NCI-H2029 treated with DMSO at 0.1 percent for 48 hours (cell line): ENCODE measurements around the gene GGA1.
"Not testable (repeated sequence)": the region's sequence is repeated elsewhere in the genome, so short reads cannot be mapped to it uniquely, and the experiment has no call there.

ENCODE experiments used
- DNase-seq: peaks from one replicate; lab custom pipeline; 2025; lab: John Stamatoyannopoulos, UW

GGA1 gene

DNA sequence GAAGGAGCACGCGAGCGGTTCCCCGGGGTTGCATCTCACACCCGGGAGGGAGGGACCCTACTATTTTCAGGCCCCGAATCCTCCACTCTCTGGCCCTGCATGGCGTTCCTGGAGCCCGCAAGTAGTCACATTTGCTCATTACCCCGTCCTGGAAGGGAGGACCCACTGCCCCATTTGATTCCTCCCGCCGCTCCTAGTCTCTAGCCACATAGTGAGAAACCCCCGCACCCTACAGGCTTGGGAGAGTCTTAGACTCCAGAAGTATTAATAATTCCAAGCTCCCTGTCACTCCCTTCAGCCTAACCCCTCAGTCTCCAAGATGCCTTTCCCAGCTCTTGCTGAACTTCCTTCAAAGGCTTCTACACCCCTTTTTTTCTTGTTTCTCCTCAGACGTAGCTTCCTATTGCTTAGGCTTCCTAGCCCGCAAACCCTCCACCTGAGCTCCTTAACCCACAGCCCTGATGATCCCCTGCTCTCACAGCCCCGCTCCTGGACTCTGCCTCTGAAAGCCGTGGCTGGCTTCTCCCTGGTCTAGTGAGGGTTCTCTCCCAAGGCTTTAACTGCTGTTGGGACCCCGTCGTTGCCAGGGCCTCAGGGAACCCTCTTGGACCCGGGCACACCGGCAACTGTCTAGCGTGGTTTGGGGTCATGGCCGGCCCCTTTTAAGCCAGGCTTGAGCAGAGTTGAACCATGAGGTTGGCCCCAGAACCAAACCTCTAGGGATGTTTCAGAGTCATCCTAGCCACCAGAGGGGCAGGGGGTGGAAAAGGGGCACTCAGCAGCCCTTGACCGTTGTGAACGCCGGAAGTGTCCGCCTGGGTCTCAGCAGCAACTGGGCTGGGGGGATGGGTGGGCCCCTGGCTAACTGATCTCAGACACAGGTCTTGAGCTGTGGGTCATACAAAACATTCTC is 862 bp downstream of the GGA1 start:
- DNase-seq, result no peak

DNA sequence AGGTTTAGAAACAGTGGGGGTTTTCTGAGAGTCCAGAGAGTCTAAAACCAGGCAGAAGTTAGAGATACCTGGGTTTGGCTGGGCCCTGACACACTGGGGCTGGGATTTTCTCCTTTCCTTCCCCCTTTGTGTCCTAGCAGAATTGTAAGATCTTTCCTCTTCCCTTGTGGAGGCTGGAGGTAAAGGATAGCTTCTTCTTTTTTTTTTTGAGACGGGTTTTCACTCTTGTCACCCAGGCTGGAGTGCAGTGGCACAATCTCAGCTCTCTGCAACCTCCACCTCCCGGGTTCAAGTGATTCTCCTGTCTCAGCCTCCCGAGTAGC is 1.5 kb downstream of the GGA1 start:
- DNase-seq, result not testable (repeated sequence)

DNA sequence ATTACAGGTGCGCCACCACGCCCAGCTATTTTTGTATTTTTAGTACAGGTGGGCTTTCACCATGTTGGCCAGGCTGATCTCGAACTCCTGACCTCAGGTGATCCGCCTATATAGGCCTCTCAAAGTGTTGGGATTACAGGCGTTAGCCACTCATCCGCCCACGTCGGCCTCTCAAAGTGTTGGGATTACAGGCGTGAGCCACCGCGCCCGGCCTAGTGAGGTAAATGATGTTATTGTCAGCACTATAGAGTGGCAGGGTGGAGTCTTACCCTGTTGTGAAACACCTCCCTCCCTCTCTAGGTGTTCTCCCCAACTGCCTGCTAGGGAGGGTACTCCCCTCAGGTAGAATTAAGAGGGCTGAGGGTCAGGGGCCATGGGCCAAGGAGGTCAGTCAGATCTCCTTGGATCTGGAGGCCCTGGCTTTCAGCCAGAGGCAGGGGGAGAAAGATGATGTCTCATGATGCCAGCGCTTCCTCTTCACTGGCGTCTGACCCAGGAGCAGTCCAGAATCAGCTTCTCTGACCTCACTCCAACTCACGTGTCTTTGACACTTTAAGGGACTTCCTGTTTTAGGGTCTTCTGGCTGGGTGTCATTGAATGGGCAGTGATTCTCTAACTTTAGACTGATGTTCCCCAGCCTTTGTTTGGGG is 2.0 kb downstream of the GGA1 start:
- DNase-seq, result no peak

DNA sequence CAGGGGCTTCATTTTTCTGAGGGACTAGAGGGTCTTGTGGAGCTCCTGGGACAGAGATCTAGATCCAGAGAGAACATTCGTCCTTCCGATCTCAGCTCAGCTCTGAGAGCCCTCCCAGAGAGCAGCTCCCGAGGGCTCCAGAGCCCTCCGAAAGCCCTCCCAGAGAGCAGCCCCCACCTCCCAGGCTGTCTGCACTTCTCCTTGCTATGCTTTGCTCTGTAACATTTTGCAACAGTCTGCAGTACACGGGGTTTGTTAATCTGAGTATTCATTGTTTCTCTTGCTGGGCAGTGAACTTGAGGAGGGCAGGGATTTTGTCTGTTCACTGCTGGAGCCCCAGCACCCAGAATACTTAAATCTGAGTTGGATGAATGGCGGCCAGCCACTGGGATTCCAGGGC is 2.6 kb downstream of the GGA1 start:
- DNase-seq, result no peak

DNA sequence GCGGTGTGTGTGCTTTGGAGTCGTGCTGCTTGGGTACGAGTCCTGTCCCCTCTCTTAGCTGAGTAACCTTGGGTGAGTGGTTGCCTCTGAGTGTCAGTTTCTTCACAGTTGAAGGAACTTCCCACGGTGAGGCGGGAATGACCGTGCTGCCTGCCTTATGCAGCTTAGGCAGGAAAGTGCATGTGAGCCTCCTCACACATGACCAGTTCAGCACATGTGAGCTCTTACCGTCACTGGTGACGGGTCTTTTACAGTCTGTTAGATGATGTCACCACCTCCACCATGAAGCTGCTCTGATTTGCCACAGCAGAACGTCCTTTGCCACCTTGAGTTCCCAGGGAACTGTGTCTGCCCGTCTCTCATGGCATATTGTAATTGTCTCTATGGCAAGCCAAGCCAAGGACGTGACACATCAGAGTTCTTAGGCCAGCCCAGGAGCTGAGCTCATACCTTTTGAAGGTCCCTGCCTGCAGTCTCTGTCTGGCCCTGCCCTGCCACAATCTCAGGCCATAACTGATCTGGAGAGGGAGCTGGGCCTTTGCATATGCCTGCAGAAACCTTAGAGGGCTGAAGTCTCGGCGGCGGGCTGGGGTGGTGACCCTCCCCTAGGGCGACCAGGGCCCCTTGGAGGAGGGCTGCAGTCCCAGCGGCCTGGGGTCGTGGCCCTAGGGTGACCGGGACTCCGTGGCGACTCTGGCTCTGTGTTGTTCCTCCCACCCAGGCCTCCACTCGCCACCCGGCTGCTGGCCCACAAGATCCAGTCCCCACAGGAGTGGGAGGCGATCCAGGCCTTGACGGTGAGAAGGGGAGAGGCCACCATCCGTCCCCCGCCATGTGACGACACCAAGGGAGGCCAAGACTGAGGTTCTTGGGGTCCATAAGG is 7.8 kb downstream of the GGA1 start:
- no peak for DNase-seq

DNA sequence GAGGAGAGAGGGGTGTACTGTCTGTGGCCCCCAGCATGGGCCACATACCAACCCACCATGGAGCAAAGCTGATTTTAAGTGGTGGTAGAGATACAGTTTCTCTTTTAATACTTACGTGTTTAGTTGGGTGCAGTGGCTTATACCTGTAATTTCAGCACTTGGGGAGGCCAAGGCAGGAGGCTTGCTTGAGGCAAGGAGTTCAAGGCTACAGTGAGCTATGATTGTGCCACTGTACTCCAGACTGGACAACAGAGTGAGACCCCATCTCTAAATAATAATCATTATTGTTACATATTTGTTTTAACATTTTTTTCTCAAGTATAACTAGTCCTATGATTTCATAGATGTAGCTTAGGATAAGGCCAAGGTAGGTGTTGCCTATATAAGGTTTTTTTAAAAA is 8.8 kb downstream of the GGA1 start:
- DNase-seq, result no peak

DNA sequence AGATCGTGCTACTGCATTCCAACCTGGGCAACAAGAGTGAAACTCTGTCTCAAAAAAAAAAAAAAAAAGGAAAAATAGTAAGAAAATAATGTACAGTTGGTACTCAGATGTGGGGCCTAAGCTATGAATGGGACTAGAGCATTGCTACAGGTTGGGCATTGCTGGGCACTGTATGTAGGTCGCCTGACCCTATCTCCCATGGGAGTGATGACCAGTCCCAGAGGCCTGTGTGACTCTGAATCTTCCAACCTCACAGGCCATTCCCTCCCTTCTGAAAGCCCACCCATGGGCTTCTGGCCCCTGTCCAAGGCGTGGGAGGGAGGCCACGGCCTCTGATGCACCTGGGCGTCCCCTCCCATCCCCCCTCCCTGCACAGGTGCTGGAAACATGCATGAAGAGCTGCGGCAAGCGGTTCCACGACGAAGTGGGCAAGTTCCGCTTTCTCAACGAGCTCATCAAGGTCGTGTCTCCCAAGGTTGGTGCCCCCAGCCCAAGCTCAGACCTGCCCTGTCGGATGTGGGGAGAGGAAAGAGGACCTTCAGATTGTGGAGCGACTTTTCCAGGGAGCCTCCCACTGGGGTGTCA is 9.5 kb downstream of the GGA1 start:
- DNase-seq, result no peak

DNA sequence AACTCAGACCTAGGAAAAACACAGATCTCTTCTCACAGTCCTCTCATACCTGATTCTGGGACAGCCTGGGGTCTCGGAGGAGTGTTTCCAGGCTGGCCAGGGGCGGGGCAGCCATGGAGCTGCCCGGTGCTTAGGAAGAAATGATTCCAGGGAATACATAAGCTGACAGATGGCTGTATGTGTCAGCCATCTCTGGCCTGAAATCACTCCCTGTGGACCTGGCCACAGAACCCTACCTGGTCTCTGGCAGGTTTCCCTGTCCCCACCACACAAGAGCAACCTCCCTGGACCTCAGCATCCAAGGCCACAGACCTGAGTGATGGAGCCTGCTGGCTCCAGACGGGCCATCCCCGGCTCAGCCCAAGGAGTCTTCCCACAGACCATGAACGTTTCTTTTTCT is 10.0 kb downstream of the GGA1 start:
- DNase-seq, result no peak

DNA sequence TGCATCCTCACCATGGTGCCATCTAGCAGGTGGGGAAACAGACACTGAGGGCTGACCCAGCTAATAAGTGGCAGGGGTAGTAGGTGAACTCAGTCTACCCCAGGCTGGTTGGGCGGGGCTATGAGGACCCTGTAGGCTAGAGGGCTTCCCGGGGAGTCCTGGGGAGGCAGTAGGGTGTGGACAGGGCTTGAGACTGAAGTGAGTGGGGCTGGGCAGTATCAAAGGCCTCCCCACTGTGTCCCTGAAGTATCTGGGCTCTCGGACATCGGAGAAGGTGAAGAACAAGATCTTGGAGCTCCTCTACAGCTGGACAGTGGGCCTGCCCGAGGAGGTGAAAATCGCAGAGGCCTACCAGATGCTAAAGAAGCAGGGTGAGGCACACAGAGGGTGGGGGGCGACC is 11.4 kb downstream of the GGA1 start:
- DNase-seq, result no peak

DNA sequence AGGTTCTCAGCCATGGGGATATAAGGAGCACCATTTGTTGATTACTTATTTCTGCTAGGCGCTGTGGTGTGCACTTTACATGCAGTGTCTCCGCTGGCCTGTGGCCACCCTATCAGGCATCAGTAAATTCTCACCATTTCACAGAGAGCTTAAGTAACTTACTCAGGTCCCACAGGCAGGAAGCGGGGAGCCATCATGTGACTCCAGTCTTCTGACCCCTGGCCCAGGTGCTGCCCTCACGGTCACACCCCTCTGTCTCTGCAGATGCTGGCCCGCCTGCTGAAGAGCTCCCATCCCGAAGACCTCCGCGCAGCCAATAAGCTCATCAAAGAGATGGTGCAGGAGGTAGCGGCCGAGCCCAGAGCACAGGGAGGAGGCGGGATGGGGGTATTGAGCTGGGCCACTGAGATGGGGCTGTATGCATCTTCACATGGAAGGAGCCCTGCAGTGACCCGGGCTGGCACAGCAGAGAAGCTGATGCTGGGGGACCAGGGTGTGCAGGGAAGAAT is 12.8 kb downstream of the GGA1 start:
- no peak for DNase-seq

DNA sequence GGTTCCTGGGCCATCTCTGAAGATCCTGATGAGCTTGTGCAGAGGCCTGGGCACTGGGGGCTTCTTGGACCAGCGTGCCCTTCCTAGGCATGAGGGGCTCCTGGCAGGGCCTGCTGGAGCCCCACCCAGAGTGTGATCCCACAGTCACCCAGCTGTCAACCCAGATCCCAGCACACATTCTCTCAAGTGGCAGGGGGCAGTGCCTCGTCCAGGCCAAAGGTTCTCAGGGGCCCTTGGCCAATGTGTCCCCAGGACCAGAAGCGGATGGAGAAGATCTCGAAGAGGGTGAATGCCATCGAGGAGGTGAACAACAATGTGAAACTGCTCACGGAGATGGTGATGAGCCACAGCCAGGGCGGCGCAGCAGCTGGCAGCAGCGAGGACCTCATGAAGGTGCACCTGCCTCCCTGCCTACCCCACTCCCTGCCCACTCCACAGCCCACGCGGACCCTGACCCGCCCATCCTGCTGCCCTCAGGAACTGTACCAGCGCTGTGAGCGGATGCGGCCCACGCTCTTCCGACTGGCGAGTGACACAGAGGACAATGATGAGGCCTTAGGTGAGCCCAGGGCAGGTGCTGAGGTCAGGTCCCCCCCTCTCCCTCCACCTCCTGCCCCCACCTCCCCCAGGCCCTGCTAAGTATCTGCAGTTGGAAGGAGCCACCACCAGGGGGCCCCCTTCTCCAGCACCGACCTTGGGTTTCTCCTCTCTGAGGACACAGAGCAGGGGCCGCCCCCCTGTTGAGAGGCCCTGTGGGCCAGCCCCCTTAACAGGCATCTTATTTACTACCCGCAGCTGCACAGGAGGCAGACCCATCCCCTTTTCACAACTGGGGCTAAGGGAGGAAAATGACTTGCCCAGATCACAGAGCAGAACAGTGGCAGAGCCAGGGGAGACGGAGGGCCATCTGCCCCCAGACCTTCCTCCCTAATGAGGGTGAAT is 14.7 kb downstream of the GGA1 start:
- DNase-seq, result peak; percentile 7

DNA sequence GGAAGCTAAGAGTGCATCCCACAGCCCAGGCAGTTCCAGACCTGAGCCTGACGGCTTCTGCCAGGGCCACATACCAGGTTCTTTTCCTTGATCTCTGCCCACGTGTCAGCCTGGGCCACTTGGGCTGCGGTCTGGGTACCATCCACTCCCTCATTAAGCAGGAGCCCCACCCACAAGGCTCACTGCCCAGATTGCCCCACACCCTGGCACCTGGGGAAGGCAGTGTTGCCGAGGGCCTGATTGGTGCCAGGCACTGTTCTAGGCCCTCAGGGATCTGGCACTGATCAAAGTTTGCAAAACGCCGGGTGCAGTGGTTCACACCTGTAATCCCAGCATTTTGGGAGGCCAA is 15.4 kb downstream of the GGA1 start:
- no peak for DNase-seq

DNA sequence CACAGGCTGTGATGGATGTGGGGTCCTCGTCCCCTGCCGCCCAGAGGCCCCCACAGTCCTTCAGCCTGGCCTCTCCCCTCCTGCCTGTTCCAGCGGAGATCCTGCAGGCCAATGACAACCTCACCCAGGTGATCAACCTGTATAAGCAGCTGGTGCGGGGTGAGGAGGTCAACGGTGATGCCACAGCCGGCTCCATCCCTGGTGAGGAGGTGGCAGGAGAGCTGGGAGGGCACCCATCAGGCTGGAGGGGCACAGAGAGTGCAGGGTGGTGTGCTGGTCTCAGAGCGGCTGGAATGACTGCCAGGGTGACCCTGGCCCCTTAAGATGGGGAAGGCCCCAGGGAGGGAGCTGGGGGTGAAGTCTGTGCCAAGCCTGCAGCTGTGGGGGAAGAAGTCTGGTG is 16.2 kb downstream of the GGA1 start:
- DNase-seq, result no peak

DNA sequence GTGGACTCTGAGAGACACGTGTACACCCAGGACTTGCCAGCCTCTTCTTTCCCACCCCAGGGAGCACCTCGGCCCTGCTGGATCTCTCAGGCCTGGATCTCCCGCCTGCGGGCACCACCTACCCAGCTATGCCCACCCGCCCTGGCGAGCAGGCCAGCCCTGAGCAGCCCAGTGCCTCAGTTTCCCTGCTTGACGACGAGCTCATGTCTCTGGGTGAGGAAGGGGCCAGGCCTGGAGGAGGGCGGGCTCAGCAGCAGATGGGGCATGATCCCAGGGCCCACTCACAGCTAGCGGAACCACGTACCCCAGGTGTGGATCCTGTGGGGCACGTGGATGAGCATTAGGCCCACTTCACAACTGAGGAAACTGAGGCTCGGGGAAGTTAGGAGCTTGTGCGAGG is 17.1 kb downstream of the GGA1 start:
- DNase-seq, result no peak

DNA sequence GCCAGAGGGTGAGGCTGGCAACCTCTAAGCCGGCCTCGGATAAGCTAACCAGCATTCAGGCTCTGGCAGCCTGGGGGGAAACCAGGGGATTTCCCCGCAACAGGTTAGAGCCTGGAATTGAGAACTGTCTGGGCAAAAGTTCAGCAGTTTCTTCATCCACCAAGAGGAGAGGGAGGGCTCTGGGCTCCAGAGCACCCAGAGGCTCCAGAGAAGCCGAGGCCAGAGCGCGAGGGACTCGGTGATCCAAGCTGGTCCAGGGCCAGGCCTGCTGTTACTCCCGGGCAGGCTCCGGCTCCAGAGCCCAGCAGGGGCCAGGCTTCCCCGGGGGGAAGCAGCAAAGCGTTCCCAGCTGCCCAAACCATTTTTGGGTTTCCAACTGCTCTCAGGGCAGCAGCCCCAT is 17.5 kb downstream of the GGA1 start:
- no peak for DNase-seq

DNA sequence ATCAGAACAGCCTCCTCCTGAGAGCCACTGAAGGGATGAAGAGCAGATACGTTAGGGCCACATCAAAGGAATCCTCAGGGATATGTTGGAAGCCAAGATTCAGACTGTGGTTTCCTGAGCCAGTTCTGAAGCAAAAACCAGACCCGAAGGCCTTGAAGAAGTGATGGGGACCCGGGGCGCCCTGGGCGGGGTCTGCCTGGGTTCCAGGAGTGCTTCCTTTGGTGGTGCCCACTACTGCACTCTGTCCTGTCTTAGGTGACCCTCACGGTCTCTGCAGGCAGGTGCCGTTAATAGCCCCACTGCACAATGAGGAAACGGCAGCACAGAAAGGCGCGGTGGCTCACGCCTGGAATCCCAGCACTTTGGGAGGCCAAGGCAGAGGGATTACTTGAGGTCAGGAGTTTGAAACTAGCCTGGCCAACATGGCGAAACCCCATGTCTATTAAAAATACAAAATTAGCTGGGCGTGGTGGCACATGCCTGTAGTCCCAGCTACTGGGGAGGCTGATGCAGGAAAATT is 18.0 kb downstream of the GGA1 start:
- no peak for DNase-seq

DNA sequence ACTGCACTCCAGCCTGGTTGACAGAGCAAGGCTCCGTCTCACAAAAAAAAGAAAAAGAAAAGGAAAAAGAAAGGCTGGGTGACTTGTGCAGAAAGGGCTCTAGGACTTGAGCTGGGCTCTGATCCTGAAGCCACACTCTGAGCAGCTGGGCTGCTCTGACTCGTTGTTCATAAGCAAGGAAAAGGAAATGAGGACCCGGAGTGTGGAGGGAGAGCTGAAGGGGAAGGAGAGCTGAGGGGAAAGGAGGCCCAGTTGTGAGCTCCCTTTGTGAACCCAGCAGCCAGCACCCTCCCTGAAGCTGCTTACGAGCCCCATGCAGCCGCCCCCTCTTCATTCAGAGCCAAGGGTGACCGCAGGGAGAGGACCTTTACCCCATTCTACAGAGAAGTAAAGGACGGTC is 18.5 kb downstream of the GGA1 start:
- no peak for DNase-seq

DNA sequence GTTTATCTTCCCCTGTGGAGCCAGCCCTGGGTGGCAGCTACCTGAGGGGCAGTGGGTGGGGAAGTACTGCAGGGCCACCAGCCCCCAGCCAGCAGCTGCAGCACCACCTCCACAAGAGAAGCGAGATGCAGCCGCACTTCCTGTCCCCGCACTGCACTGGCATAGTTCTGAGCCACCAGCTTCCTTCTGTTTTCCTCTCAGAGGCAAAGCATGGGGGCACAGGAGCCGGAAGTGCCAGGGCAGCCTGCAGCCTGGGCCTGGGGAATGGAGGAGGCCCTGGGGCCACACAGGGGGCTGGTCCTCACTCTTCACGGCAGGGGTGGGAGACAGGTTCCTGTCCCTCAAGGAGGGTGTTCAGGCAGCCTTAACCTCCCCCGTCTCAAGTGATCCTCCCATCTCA is 18.9 kb downstream of the GGA1 start:
- DNase-seq, result no peak

DNA sequence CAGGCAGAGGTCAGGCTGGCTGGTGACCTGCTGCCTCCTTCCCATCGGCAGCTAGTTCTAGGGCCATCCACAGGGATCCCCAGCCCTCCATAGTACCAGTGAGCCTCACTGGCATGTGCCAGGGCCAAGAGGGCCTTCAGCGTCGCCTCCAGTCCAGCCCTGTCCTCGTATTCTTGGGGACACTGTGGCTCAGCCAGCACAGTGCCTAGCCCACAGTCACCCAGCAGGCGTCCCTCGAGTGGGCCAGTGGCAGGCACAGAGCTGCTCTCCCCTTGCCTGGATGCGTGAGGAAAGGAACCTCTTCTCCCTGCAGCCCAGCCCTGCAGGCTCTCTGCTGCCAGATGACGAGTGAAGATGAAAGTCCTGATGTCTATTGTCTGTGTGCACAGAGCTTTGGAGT is 20.2 kb downstream of the GGA1 start:
- DNase-seq, result no peak

DNA sequence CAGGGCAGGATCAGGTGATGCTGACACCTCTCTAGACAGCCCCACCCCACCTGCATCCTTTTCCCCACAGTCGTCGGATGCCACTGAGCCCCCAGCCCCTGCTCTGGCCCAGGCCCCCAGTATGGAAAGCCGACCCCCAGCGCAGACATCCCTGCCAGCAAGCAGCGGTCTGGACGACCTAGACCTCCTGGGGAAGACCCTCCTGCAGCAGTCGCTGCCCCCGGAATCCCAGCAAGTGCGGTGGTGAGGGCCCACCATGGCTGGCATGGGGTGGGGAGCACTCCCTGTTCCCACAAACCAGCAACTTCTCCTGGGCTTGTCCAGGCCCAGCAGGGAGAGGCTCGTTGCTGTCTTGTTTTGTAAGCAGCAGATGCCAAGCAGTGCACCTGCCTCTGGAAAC is 21.3 kb downstream of the GGA1 start:
- DNase-seq, result no peak

DNA sequence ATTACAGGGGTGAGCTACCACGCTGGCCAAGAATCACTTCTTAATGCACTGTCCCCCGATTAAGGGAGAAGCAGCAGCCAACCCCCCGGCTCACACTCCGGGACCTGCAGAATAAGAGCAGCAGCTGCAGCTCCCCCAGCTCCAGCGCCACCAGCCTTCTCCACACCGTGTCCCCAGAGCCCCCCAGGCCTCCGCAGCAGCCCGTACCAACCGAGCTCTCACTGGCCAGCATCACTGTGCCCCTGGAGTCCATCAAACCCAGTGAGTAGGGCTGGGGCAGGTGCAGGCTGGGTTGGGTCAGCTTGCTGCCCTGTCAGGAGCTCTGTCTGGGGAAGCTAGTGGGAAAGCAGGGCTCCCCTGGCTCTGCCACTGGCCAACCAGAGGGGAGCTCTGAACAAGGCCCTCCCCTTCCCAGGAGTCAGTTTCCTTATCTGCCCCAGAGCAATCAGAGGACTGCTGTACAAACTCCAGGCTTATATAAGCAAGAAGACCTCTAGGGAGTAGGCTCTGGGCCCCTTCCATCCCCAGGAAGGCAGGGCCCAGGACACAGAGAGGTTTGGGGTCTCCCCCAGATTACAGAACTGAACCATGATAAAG is 22.3 kb downstream of the GGA1 start:
- no peak for DNase-seq
